ENCODE data around the gene CSMD2.

The CSMD2 gene

DNA sequence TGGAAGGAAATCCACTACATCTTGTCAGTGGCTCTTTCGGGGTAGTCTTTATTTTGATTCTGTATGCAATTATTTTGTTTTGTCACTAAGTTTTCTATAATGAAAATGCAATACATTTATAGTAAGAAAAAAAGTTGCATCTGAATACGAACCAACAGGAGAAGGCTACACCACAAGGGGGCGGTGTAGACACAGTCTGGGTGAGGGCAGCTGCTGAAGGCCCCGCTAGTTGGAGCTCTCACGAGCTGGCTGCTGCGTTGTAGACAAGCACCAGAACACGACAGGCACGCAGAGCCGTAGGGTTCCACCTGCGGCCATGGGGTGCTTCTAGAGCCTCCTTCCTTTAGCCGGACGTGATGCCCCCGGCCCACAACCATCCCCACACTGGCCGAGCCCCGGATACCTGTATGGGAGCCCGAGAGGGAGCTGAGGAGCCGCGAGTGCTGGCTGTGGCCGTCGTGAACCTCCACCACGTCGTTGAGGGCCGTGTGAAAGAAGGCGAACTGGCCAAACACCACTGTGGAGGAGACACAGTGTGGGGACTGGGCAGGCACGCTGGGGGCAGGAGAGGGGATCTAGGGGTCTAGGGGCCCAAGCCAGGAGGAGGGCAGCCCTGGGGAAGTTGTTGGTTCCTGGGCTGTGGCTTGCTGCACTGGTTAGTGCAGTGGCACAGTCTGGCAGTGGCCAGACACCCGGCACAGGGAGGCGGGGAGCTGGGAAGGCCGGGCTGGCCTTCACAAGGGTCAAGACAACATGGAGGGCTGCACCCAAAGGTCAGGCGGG lies 531.8 kb downstream of the CSMD2 start:
- TF ChIP-seq POLR2AphosphoS5 (IDR thresholded peaks at IDR 0.05; ENCODE audit: low read depth, low read length) (no peak), POLR2A (IDR thresholded peaks at IDR 0.05; ENCODE audit: low read depth, low read length) (no peak), TAF1 (IDR thresholded peaks at IDR 0.05; ENCODE audit: borderline replicate concordance, low read depth, low read length) (no peak)
- peak; percentile 79 for FAIRE-seq
- DNase-seq (ENCODE audit: insufficient read length) = peak; percentile 69

DNA sequence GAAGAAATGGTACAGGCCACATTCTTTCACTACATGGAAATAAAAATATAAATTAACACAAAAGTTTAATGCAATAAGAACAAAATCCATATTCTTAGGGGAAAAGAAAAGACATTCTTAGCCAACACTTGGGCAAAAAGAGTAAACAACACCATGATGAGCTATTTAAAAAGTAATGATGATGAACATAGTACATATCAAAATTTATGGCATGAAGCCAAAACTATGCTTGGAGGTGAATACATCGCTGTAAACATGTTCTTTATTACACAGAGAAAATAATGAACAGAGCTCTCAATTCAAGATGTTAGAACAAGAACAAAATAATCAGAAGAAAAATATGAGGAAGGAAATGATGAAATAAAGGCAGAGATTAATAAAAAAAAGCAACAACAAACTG lies 534.3 kb downstream of the CSMD2 start:
- TF ChIP-seq POLR2A (IDR thresholded peaks at IDR 0.05; ENCODE audit: low read depth, low read length) = no peak
- no peak for TF ChIP-seq TAF1 (IDR thresholded peaks at IDR 0.05; ENCODE audit: borderline replicate concordance, low read depth, low read length)
- no peak for TF ChIP-seq POLR2AphosphoS5 (IDR thresholded peaks at IDR 0.05; ENCODE audit: low read depth, low read length)
- FAIRE-seq = no peak
- DNase-seq (ENCODE audit: insufficient read length) = no peak

DNA sequence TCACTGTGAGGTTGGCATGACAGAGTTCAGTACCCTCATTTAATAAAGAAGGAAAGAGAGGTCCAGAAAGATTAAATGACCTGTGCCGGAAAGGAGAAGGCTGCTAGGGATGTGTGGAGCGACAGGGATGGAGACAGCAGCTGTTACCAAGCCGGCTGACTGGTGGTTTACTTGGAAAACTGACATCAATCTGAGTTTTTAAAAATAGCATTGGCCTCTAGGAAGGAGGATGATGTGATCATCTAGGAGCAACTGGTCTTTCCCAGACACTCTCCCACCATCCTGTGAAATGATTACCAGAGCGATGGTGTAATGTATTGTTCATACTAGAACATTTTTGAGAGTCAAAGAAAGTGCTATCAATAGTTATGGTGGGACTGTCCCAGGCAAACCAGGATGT lies 538.2 kb downstream of the CSMD2 start:
- TF ChIP-seq POLR2A (IDR thresholded peaks at IDR 0.05; ENCODE audit: low read depth, low read length) = no peak
- no peak for TF ChIP-seq POLR2AphosphoS5 (IDR thresholded peaks at IDR 0.05; ENCODE audit: low read depth, low read length)
- TF ChIP-seq TAF1 (IDR thresholded peaks at IDR 0.05; ENCODE audit: borderline replicate concordance, low read depth, low read length) = no peak
- DNase-seq (ENCODE audit: insufficient read length) (no peak), FAIRE-seq (no peak)

DNA sequence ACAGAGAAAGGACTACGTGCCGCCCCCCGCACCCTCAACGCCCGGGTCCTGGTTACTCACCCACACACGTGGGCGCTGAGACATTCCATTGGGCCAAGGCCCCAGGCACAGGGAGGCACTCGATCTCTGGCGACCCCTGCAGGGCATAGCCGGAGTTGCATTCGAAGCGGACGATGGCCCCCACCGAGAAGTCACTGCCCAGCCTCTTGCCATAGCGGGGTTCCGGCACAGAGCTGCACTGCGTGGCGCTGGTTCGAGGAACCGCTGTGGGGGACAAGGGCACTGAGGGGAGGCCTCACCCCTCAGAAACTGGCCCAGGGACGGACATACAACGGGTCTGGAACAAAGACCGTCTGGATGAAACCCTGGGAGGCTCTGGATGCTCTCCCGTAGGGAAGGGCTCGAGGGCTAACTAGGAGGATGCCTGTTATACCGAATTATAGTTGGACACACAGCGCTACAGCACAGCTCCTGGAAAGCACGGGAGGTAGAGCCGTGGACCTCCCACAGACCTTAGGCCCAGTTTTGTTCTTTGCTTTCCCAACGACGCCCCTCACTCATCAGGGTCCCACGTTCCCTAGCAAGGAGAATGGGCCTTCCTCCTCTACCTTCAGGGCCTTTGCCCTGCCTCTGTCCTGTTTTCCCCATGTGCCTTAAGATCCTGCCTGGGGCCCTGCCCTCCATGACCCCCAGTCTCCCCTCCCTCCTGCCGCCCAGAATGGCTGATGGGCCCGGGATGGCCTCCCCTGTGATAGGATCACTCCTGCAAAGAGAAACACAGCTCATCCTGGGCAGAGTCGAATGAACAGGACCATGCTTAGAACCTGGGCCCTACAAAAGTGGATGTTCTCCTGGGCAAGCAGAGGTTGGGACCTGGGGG lies 539.8 kb downstream of the CSMD2 start:
- TF ChIP-seq TAF1 (IDR thresholded peaks at IDR 0.05; ENCODE audit: borderline replicate concordance, low read depth, low read length) (no peak), POLR2AphosphoS5 (IDR thresholded peaks at IDR 0.05; ENCODE audit: low read depth, low read length) (no peak), POLR2A (IDR thresholded peaks at IDR 0.05; ENCODE audit: low read depth, low read length) (no peak)

DNA sequence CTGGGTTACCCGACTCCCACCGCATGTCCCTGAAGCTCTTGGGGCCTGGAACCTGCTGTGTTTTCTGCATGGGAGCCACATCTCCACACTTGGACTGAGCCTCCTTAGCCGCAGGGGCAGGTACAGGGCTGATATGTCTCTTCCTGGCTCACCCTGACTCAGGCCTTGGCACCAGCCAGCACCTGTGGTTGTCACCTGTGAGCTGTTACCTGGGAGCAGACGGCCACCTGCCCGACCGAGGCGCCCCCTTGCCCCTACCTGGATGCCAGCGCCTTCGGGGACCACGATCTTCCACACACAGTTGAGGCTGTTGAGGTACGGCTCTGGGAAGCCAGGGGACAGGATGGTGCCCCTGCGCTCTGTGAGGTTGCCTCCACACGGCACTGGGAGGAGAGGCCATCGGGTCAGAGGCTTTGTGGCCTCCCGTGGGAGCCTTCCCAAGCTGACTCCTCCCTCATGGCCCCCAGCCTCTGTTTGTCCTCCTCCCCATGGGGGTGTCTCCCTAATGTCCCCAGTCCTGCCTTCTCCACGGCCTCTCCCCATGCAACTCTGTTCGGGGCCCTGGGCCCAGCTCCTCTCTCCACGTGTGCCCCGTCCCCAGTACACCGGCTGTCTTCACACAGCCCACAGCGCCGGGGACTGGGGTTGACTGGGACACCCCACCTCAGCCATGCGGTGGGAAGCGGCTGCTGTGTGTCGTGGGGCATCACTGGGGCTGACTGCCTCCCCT lies 540.6 kb downstream of the CSMD2 start:
- TF ChIP-seq POLR2AphosphoS5 (IDR thresholded peaks at IDR 0.05; ENCODE audit: low read depth, low read length) = no peak
- no peak for TF ChIP-seq POLR2A (IDR thresholded peaks at IDR 0.05; ENCODE audit: low read depth, low read length)
- TF ChIP-seq TAF1 (IDR thresholded peaks at IDR 0.05; ENCODE audit: borderline replicate concordance, low read depth, low read length) = no peak
- DNase-seq (ENCODE audit: insufficient read length) = no peak
- FAIRE-seq = no peak

More for the DNA sequence above, 539.8 kb downstream of the CSMD2 start:
- DNase-seq (ENCODE audit: insufficient read length) (no peak), FAIRE-seq (no peak)

DNA sequence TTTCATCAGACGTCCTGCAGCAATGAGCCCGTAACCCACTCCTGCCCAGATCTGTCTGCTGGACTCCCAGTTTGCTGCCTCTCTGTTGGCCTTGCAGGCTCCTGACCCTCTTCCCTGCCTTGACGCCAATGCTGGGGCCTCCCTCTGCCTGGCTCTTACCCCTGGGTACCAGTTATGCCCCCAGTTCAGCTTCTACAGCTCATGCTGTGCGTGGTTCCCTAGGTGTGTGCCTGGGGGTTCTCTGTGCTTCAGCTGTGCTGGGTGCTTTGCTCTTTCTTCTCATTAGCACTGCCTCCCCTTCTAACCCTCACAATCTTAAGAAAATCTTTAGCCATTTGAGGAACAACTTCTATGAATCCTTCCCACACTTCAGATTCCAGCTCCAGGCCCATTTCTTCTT lies 541.2 kb downstream of the CSMD2 start:
- FAIRE-seq = no peak
- TF ChIP-seq POLR2AphosphoS5 (IDR thresholded peaks at IDR 0.05; ENCODE audit: low read depth, low read length) = no peak
- TF ChIP-seq POLR2A (IDR thresholded peaks at IDR 0.05; ENCODE audit: low read depth, low read length) = no peak
- no peak for TF ChIP-seq TAF1 (IDR thresholded peaks at IDR 0.05; ENCODE audit: borderline replicate concordance, low read depth, low read length)
- no peak for DNase-seq (ENCODE audit: insufficient read length)

DNA sequence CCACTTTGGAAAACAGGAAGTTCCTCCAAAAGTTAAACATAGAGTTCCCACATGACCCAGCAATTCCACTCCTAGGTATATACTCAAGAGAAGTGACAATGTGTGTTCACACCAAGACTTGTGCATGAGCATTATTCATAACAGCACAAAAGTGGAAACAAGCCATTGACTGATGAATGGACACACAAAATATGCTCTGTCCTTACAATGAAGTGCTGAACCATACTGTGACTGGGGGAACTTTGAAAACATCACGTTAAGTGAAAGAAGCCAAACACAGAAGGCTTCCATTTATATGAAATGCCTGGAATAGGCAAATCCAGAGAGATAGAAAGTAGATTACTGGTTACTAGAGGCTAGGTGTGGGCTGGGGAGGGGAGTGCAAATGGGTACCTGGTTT lies 542.3 kb downstream of the CSMD2 start:
- DNase-seq (ENCODE audit: insufficient read length) (no peak), FAIRE-seq (no peak)
- TF ChIP-seq TAF1 (IDR thresholded peaks at IDR 0.05; ENCODE audit: borderline replicate concordance, low read depth, low read length) = no peak
- TF ChIP-seq POLR2AphosphoS5 (IDR thresholded peaks at IDR 0.05; ENCODE audit: low read depth, low read length) = no peak
- no peak for TF ChIP-seq POLR2A (IDR thresholded peaks at IDR 0.05; ENCODE audit: low read depth, low read length)

DNA sequence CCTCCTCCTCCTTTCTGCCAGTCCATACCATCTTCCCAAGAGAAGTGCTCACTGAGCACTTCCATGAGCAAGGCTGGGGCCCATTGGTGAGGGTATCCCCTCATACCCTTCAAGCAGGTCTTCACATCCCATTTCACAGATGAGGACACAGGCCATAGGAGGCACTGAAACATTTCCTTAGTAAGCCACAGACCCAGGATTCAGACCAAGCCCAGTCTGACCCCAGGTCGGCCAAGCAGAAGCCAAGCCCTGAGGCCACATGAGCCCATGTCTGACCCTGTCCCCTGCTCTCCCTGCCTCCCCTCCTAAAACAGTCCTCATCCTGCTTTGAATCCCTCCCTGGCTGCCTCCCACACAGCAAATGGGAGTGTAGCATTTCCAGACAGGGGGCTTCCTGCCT lies 546.4 kb downstream of the CSMD2 start:
- TF ChIP-seq POLR2AphosphoS5 (IDR thresholded peaks at IDR 0.05; ENCODE audit: low read depth, low read length) (no peak), TAF1 (IDR thresholded peaks at IDR 0.05; ENCODE audit: borderline replicate concordance, low read depth, low read length) (no peak), POLR2A (IDR thresholded peaks at IDR 0.05; ENCODE audit: low read depth, low read length) (no peak)
- FAIRE-seq = no peak
- DNase-seq (ENCODE audit: insufficient read length) = no peak

DNA sequence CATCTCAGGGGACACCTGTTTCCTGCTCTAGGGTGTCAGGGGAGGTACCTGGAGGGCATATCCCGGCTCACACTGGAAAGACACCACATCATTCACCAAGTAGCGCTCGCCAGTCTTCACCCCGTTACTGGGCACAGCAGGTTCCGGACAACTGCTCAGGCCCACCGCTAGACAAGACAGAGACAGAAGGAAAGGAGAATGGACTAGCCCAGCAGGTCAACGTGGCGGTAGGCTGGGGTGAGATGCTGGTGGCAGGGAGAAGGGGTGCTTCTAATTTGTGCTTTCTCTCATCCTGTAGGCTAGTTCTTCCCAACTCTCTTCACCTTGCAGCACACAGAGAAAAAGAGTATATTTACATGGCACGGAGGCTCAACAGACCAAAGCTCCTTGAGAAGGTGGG lies 547.6 kb downstream of the CSMD2 start:
- DNase-seq (ENCODE audit: insufficient read length) (no peak), FAIRE-seq (no peak)
- TF ChIP-seq TAF1 (IDR thresholded peaks at IDR 0.05; ENCODE audit: borderline replicate concordance, low read depth, low read length) = no peak

DNA sequence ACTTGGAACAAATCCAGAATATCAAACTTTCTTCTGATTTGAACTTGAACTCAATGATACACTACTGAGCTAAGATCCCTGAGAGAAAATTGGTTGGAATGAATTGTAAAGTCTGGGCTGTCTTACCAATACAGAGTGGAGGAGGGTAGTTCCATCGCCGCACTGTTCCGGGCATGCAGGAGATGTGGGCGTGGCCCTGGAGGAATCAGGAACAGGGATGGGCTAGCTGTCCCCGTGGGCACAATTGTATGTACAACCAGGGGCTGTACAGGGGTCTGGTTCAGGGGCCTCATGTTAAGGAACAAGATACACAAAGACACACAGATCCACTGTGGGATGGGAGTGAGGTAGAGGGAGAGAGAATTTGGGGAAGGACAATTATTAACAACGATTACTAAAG lies 548.2 kb downstream of the CSMD2 start:
- FAIRE-seq (no peak), DNase-seq (ENCODE audit: insufficient read length) (no peak)
- TF ChIP-seq POLR2A (IDR thresholded peaks at IDR 0.05; ENCODE audit: low read depth, low read length) (no peak), POLR2AphosphoS5 (IDR thresholded peaks at IDR 0.05; ENCODE audit: low read depth, low read length) (no peak), TAF1 (IDR thresholded peaks at IDR 0.05; ENCODE audit: borderline replicate concordance, low read depth, low read length) (no peak)

DNA sequence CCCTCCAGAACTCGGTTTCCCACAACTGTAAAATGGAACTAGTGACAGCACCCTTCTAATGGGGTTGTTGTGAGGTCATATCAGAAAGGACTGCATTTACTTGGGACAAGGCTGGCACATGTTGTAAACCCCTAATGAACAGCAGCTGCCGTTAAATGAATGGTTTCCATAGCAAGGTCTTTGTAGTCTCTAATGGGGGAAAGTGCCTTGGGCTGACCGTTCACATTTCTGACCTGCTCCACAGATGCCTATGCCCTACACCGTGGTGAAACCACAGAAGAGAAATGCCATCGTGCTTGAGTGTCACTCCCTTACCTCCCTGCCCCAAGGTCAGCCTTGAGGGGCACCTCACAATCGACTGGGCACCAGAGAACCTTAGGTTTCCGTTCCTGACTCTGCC lies 549.5 kb downstream of the CSMD2 start:
- DNase-seq (ENCODE audit: insufficient read length) = no peak
- no peak for TF ChIP-seq TAF1 (IDR thresholded peaks at IDR 0.05; ENCODE audit: borderline replicate concordance, low read depth, low read length)
- no peak for TF ChIP-seq POLR2AphosphoS5 (IDR thresholded peaks at IDR 0.05; ENCODE audit: low read depth, low read length)
- no peak for TF ChIP-seq POLR2A (IDR thresholded peaks at IDR 0.05; ENCODE audit: low read depth, low read length)
- FAIRE-seq = no peak

Measured in GM12892 (cell line).